ENCODE measurements around the gene ATP2C2. TPM values are rescaled to one million over a fixed set of nuclear protein-coding genes. Genes with fewer than 3 reads are reported as not detected.

Gene ATP2C2
- total and polyA plus RNA-seq, 2 of the 8 experiments (the other 6 are each of a cell fraction or from before 2014, with no cell fraction given), result 1.2 to 2.8 TPM

DNA sequence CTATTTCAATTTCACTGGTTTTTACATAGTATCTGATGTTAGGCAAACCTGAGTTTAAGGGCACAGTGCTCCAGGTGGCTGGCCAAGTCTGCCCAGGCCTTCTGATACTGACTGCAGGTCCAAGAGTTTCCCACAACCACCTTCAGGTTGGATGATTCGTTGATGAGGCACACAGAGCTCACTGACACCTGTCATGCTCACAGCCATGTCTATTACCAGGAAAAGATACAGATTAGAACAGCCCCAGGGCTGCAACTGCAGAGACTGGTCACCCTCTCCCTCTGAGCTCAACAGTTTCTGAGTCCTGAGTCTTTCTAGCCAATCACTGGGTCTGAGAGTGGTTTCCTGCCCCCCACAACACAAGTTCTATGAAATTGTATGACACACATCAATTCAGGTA is 98.9 kb downstream of the ATP2C2 start:
- Histone ChIP-seq H3K27ac (ENCODE audit: low read depth, low read length) (no peak overlapping the region), H3K27me3 (replicated peaks in 1 of 4; ENCODE audit: control insufficient read depth in 3 of 4, extremely low read depth in 1 of 4, insufficient read depth in 3 of 4, low read length in 3 of 4) (no peaks in the 10 kb centered on the region), H2BK20ac (ENCODE audit: low read length) (no peak overlapping the region), H3K36me3 (ENCODE audit: control insufficient read depth in 2 of 4, insufficient read depth in 4 of 4, low read length in 3 of 4) (peaks cover 0 to 12% (median 3%) of the 10 kb centered on the region in 4 experiments; a peak in 2 of 8 replicates), H3K79me2 (ENCODE audit: control insufficient read depth in 1 of 2, insufficient read depth in 2 of 2, low read length in 2 of 2) (no peaks in the 10 kb centered on the region), H2BK120ac (replicated peaks; ENCODE audit: low read depth, low read length) (no peak overlapping the region), H3K18ac (ENCODE audit: extremely low read depth, low read length) (no peak overlapping the region), H4K91ac (replicated peaks; ENCODE audit: insufficient read length, low read length) (no peak overlapping the region), H4K8ac (ENCODE audit: extremely low read depth, insufficient read depth, low read length) (no peak overlapping the region), H2BK12ac (ENCODE audit: low read depth, low read length) (no peak overlapping the region), H3K23me2 (ENCODE audit: low read depth, low read length) (no peaks in the 10 kb centered on the region; the same call in 1 of the 2 replicates), H4K5ac (ENCODE audit: insufficient read length, low read depth, low read length) (no peak overlapping the region), H3K4me2 (ENCODE audit: insufficient read depth in 1 of 2, low read depth in 2 of 2, low read length in 2 of 2) (no peak overlapping the region), H3K56ac (replicated peaks; ENCODE audit: insufficient read length, low read depth, low read length) (no peak overlapping the region), H3K79me1 (ENCODE audit: low read depth, low read length) (no peaks in the 10 kb centered on the region; the same call in 1 of the 2 replicates), H2BK5ac (ENCODE audit: low read depth, low read length) (no peak overlapping the region), H3K4ac (replicated peaks; ENCODE audit: insufficient read length, low read depth, low read length) (no peak overlapping the region), H3K14ac (ENCODE audit: insufficient read length) (no peak overlapping the region), H3K9me3 (ENCODE audit: insufficient read depth in 2 of 2, low read depth in 1 of 2, low read length in 1 of 2) (peaks cover 7 to 12% of the 10 kb centered on the region in 2 experiments), H4K20me1 (replicated peaks in 1 of 2; ENCODE audit: control insufficient read depth in 1 of 2, insufficient read depth in 2 of 2, low read length in 2 of 2) (no peaks in the 10 kb centered on the region), H3K4me1 (replicated peaks in 1 of 4; ENCODE audit: control insufficient read depth in 3 of 4, insufficient read depth in 4 of 4, low read length in 3 of 4) (no peaks in the 10 kb centered on the region), H3K4me3 (ENCODE audit: extremely low read depth in 1 of 4, insufficient read depth in 2 of 4, low read depth in 3 of 4, low read length in 4 of 4) (no peak overlapping the region), H2AK5ac (ENCODE audit: low read depth, low read length) (no peak overlapping the region), H2AFZ (ENCODE audit: low read length) (no peak overlapping the region), H3K9ac (replicated peaks in 1 of 4; ENCODE audit: extremely low read depth in 1 of 4, low read depth in 3 of 4, low read length in 3 of 4) (no peak overlapping the region), H3K23ac (ENCODE audit: insufficient read length) (no peak overlapping the region), H2BK15ac (ENCODE audit: low read length) (no peak overlapping the region)
- WGBS, 2 experiments (ENCODE audit: extremely low coverage in 1 of 2, insufficient coverage in 1 of 2, insufficient read length in 1 of 2, insufficient replicate concordance in 2 of 2, low coverage in 1 of 2, low lambda C conversion rate in 2 of 2, missing lambda C conversion rate in 1 of 2), result 86% methylated on average over 1 of the region's 1 CpG; no CpG with 5 or more reads in 1 of the 2 experiments
- no peak for TF ChIP-seq SP4 (IDR thresholded peaks at IDR 0.05; ENCODE audit: low read length)
- no peak for TF ChIP-seq RXRA (IDR thresholded peaks at IDR 0.05; ENCODE audit: insufficient read depth, low read depth, low read length)
- TF ChIP-seq JUND (IDR thresholded peaks at IDR 0.05; ENCODE audit: low read length), result no peak
- no peak for TF ChIP-seq POLR2A (IDR thresholded peaks at IDR 0.05; ENCODE audit: control extremely low read depth in 1 of 2, low read depth in 2 of 2, low read length in 2 of 2)
- FAIRE-seq (no peak), DNase-seq (ENCODE audit: low read depth in 1 of 2, low spot score in 2 of 2) (no peak)
- CTCF ChIA-PET (ENCODE audit: partially characterized antibody), result no interaction called here
- POLR2A ChIA-PET (ENCODE audit: partially characterized antibody), result no interaction called here

Data from H1 (cell line).